IPS DF 6.9 (cell line): ENCODE data around the gene WWTR1.

Experiments used
- DNase-seq: peaks from one replicate; pipeline ENCODE4 v3.0.0-alpha.2; 2013; ENCODE audit warnings: low read depth, low spot score
- H3K27ac ChIP-seq: one replicate; pipeline ENCODE4 v1.5.1; 2013; ENCODE audit warnings: low read length, control low read depth
- H3K27me3 ChIP-seq: 2 replicates; pipeline ENCODE4 v1.6.1; 2013; ENCODE audit warnings: mild to moderate bottlenecking, low read length; ENCODE audit not compliant: control insufficient read depth, insufficient read depth
- H3K36me3 ChIP-seq: 2 replicates; pipeline ENCODE4 v1.6.1; 2013; ENCODE audit warnings: low read length; ENCODE audit not compliant: control insufficient read depth, insufficient read depth
- H3K4me1 ChIP-seq: 2 replicates; pipeline ENCODE4 v1.6.1; 2013; ENCODE audit warnings: low read length; ENCODE audit not compliant: control insufficient read depth, insufficient read depth
- H3K4me3 ChIP-seq: 2 replicates; pipeline ENCODE4 v1.5.1; 2013; ENCODE audit warnings: mild to moderate bottlenecking, low read length
- H3K9me3 ChIP-seq: 2 replicates; pipeline ENCODE4 v1.6.1; 2013; ENCODE audit warnings: low read length, inconsistent platforms; ENCODE audit not compliant: control insufficient read depth, insufficient read depth
- WGBS: extraction: QIAGEN DNeasy Blood & Tissue Kit; methylation state at CpG from one replicate; pipeline ENCODE4 v1.1.7; 2013; ENCODE audit warnings: mixed read lengths, missing lambda C conversion rate; ENCODE audit not compliant: insufficient read length, insufficient coverage; 5-methylcytosine and 5-hydroxymethylcytosine counted together

WWTR1 gene

GRCh38 chr3:149567381-149567780, 90.4 kb downstream of the WWTR1 start:
- DNase-seq, result no peak
- Histone ChIP-seq H3K36me3 (no peaks in the 10 kb centered on the region; the same call in 1 of the 2 replicates), H3K9me3 (no peaks in the 10 kb centered on the region), H3K4me1 (no peaks in the 10 kb centered on the region; the same call in 1 of the 2 replicates), H3K27me3 (no peaks in the 10 kb centered on the region), H3K4me3 (no peak overlapping the region), H3K27ac (no peak overlapping the region)
- WGBS, result no CpG with 5 or more reads among the region's 2 CpGs

GRCh38 chr3:149566292-149566975, 91.4 kb downstream of the WWTR1 start:
- DNase-seq, result no peak
- no peaks in the 10 kb centered on the region; the same call in 1 of the 2 replicates for H3K4me1 ChIP-seq
- H3K36me3 ChIP-seq, result no peaks in the 10 kb centered on the region; the same call in 1 of the 2 replicates
- no peak overlapping the region for H3K4me3 ChIP-seq
- WGBS, result no CpG with 5 or more reads among the region's 6 CpGs
- H3K9me3 ChIP-seq, result no peaks in the 10 kb centered on the region
- H3K27me3 ChIP-seq, result no peaks in the 10 kb centered on the region
- no peak overlapping the region for H3K27ac ChIP-seq

GRCh38 chr3:149564079-149564478, 93.7 kb downstream of the WWTR1 start:
- no peaks in the 10 kb centered on the region; the same call in 1 of the 2 replicates for H3K36me3 ChIP-seq
- peaks cover 2% of the 10 kb centered on the region for H3K4me1 ChIP-seq
- H3K4me3 ChIP-seq, result no peak overlapping the region
- no peaks in the 10 kb centered on the region for H3K27me3 ChIP-seq
- WGBS, result no CpG with 5 or more reads among the region's 2 CpGs
- DNase-seq, result no peak
- no peaks in the 10 kb centered on the region for H3K9me3 ChIP-seq
- no peak overlapping the region for H3K27ac ChIP-seq

- no CpG with 5 or more reads among the region's 5 CpGs for WGBS
- peaks cover 2% of the 10 kb centered on the region for H3K4me1 ChIP-seq
- no peak overlapping the region for H3K4me3 ChIP-seq
- DNase-seq, result no peak
- H3K9me3 ChIP-seq, result no peaks in the 10 kb centered on the region
- H3K27me3 ChIP-seq, result no peaks in the 10 kb centered on the region
- no peak overlapping the region for H3K27ac ChIP-seq
- no peaks in the 10 kb centered on the region; the same call in 1 of the 2 replicates for H3K36me3 ChIP-seq
Measured at GRCh38 chr3:149563114-149563513, 94.7 kb downstream of the WWTR1 start.

- no CpG with 5 or more reads among the region's 4 CpGs for WGBS
- Histone ChIP-seq H3K9me3 (no peaks in the 10 kb centered on the region), H3K27ac (no peak overlapping the region), H3K4me1 (peaks cover 2% of the 10 kb centered on the region), H3K27me3 (no peaks in the 10 kb centered on the region), H3K36me3 (no peaks in the 10 kb centered on the region; the same call in 1 of the 2 replicates), H3K4me3 (no peak overlapping the region)
- DNase-seq, result no peak
Measured at GRCh38 chr3:149560617-149561016, 97.2 kb downstream of the WWTR1 start.

GRCh38 chr3:149560001-149560400, 97.8 kb downstream of the WWTR1 start:
- peaks cover 2% of the 10 kb centered on the region for H3K4me1 ChIP-seq
- no peak overlapping the region for H3K4me3 ChIP-seq
- no peak overlapping the region for H3K27ac ChIP-seq
- no peaks in the 10 kb centered on the region for H3K9me3 ChIP-seq
- WGBS, result no CpG with 5 or more reads among the region's 3 CpGs
- H3K27me3 ChIP-seq, result no peaks in the 10 kb centered on the region
- no peak for DNase-seq
- no peaks in the 10 kb centered on the region; the same call in 1 of the 2 replicates for H3K36me3 ChIP-seq

- Histone ChIP-seq H3K4me1 (peaks cover 2% of the 10 kb centered on the region), H3K4me3 (no peak overlapping the region), H3K36me3 (no peaks in the 10 kb centered on the region; the same call in 1 of the 2 replicates), H3K9me3 (no peaks in the 10 kb centered on the region), H3K27me3 (no peaks in the 10 kb centered on the region), H3K27ac (no peak overlapping the region)
- no peak for DNase-seq
- no CpG with 5 or more reads among the region's 1 CpG for WGBS
Measured at GRCh38 chr3:149559525-149559924, 98.3 kb downstream of the WWTR1 start.

GRCh38 chr3:149555927-149556326, 101.9 kb downstream of the WWTR1 start:
- no peak for DNase-seq
- no peaks in the 10 kb centered on the region for H3K9me3 ChIP-seq
- H3K4me1 ChIP-seq, result peaks cover 2% of the 10 kb centered on the region
- no peaks in the 10 kb centered on the region for H3K27me3 ChIP-seq
- no peak overlapping the region for H3K27ac ChIP-seq
- H3K36me3 ChIP-seq, result no peaks in the 10 kb centered on the region
- no CpG with 5 or more reads among the region's 2 CpGs for WGBS
- no peak overlapping the region for H3K4me3 ChIP-seq

- no CpG with 5 or more reads among the region's 4 CpGs for WGBS
- Histone ChIP-seq H3K27me3 (no peaks in the 10 kb centered on the region), H3K27ac (no peak overlapping the region), H3K4me1 (peaks cover under 1% of the 10 kb centered on the region), H3K36me3 (no peaks in the 10 kb centered on the region), H3K9me3 (no peaks in the 10 kb centered on the region), H3K4me3 (no peak overlapping the region)
- no peak for DNase-seq
Measured at GRCh38 chr3:149554826-149555225, 103.0 kb downstream of the WWTR1 start.

- Histone ChIP-seq H3K36me3 (no peaks in the 10 kb centered on the region), H3K27ac (no peak overlapping the region), H3K4me3 (no peak overlapping the region), H3K9me3 (no peaks in the 10 kb centered on the region), H3K27me3 (no peaks in the 10 kb centered on the region), H3K4me1 (no peaks in the 10 kb centered on the region; the same call in none of the 2 replicates)
- no peak for DNase-seq
- no CpG with 5 or more reads among the region's 13 CpGs for WGBS
Measured at GRCh38 chr3:149553781-149554451, 103.9 kb downstream of the WWTR1 start.
